GM06990 (cell line): Measurements from ENCODE around the gene SRGAP3.

Experiments
- DNase-seq: peaks from one replicate; pipeline ENCODE4 v3.0.0-alpha.2; 2011; ENCODE audit not compliant: insufficient read length; ENCODE audit errors: extremely low read depth
- H3K27me3 ChIP-seq: replicated peaks from 2 replicates; pipeline ENCODE4 v1.6.0; 2011; ENCODE audit warnings: low read length; ENCODE audit not compliant: control insufficient read depth, insufficient read depth
- H3K36me3 ChIP-seq: 2 replicates; pipeline ENCODE4 v1.5.1; 2011; ENCODE audit warnings: low read length; ENCODE audit not compliant: control insufficient read depth, insufficient read depth
- H3K4me3 ChIP-seq: replicated peaks from 2 replicates; pipeline ENCODE4 v1.5.1; 2011; ENCODE audit warnings: low read depth, mild to moderate bottlenecking, control low read depth, low read length
- TF ChIP-seq, protein P1 (sequence below): IDR thresholded peaks from 2 replicates; pipeline ENCODE4 v1.5.1; 2011; ENCODE audit warnings: low read length, control low read depth, mild to moderate bottlenecking, inconsistent platforms; ENCODE audit not compliant: insufficient read depth, poor library complexity, severe bottlenecking

The SRGAP3 gene

DNA sequence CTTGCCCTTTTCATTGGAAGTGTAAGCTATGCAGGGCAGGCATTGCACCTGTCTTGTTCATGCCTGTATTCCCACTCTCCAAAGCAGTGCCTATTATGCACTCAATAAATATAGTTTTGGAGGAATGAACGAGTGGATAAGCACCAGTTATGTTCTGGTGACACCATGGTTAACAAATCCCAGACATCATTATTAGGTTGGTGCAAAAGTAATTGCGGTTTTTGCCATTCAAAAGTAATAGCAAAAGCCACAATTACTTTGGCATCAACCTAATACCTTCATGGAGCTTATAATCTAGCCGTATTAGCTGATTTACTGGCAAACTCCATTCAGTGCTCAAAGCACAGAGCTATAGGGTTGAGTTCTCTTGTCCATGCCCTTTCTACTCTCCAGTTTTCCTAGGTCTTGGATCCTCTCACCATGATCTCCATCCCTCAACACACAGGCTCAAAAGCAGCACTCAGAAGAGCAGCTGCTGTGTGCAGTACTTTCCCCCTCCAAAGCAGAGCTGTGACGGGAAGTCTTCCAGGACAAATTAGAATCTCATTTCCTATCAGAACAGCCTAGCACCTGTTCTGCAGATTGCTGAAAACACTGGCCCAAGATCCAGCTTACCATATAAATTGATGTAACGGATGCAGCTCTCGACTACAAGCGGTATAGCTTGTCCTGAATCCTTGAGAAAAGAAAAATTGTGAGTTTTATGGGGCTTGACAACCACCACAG is 223.0 kb downstream of the SRGAP3 start:
- H3K27me3 ChIP-seq = no peaks in the 10 kb centered on the region
- DNase-seq = no peak
- H3K4me3 ChIP-seq = no peak overlapping the region
- H3K36me3 ChIP-seq = no peaks in the 10 kb centered on the region; the same call in 1 of the 2 replicates
- TF ChIP-seq, protein P1, sequence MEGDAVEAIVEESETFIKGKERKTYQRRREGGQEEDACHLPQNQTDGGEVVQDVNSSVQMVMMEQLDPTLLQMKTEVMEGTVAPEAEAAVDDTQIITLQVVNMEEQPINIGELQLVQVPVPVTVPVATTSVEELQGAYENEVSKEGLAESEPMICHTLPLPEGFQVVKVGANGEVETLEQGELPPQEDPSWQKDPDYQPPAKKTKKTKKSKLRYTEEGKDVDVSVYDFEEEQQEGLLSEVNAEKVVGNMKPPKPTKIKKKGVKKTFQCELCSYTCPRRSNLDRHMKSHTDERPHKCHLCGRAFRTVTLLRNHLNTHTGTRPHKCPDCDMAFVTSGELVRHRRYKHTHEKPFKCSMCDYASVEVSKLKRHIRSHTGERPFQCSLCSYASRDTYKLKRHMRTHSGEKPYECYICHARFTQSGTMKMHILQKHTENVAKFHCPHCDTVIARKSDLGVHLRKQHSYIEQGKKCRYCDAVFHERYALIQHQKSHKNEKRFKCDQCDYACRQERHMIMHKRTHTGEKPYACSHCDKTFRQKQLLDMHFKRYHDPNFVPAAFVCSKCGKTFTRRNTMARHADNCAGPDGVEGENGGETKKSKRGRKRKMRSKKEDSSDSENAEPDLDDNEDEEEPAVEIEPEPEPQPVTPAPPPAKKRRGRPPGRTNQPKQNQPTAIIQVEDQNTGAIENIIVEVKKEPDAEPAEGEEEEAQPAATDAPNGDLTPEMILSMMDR = no peak

DNA sequence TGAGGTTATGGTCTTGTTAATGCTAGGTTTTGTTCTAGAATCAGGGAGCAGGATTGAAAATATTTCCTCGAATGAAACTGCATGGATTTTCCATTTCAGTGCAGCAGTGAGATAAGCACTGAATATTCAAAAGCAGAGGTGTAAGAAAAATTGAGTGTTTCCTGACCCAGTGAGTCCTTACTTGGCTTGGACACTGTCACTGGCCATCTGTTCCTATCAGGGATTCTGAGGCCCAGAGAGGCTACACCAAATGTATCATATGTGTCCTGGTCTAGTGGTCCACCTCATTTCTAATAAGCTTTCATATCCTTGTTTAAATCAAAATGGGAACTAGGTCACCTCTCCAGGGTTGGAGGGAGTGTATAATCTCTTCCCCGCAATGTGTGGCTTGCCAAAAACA is 225.1 kb downstream of the SRGAP3 start:
- Histone ChIP-seq H3K36me3 (no peaks in the 10 kb centered on the region; the same call in 1 of the 2 replicates), H3K4me3 (no peak overlapping the region), H3K27me3 (no peaks in the 10 kb centered on the region)
- TF ChIP-seq, protein P1 = no peak
- DNase-seq = no peak

DNA sequence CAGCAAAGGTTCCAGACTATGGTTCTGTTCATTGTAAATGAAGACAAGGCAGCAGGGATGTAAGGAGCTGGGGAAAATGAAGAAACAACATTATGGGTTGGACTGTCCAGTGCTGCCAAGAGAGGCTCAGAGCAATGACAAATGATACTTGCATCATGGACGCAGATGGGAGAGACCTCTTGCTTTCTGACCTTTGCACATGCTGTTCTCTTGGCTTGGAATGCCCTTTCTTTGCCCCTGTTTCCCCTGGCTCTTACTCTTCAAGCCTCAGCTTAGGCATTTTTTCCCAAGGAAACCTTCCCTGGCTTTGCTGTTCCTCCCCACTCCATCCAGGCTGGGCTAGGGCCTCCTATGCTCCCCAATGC is 226.2 kb downstream of the SRGAP3 start:
- DNase-seq = no peak
- no peaks in the 10 kb centered on the region for H3K27me3 ChIP-seq
- H3K36me3 ChIP-seq = no peaks in the 10 kb centered on the region; the same call in 1 of the 2 replicates
- H3K4me3 ChIP-seq = no peak overlapping the region
- TF ChIP-seq, protein P1 = no peak

DNA sequence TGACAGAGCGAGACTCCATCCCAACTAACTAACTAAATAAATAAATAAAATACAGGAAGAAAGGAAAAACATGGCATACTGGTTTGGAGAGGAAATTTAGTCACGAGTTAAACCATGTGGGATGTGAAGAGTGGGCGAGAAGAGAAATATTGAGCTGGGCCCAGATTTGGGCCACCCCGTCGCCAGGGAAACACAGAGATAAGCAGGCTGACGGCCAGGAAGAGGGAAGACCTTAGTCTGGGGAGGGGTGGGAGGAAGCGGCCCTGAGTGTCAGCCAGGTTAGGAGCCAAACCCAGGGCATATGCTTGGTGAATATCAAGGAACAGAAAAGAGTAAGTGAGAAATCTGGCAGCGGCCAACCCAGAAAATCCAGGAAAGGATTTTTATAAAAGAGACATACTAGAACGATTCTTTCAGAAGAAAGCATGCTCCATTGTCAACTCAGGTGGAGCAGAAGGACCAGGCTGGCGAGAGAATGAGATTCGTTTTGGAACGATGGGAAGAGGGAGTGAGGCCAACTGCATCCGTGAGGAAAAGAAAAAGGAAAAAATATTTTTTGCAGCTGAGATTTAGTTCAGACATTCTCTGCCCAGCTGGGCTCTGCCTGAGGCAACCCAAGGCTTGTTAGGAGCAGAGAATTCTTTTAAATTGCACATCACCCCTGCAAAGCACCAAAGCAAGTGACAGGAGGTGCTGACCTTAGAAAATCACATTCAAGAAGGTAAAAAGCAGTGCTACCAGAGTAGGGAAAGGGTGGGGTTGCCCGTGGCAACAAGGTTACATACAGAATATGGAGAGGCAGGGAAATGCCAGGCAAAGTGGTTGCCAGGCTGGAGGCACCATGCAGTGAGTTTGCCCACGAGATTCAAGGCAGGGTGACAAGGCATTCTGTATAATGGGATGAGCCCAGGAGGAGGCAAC is 226.9 kb downstream of the SRGAP3 start:
- TF ChIP-seq, protein P1 = no peak
- Histone ChIP-seq H3K27me3 (no peaks in the 10 kb centered on the region), H3K36me3 (no peaks in the 10 kb centered on the region; the same call in 1 of the 2 replicates), H3K4me3 (no peak overlapping the region)
- no peak for DNase-seq

DNA sequence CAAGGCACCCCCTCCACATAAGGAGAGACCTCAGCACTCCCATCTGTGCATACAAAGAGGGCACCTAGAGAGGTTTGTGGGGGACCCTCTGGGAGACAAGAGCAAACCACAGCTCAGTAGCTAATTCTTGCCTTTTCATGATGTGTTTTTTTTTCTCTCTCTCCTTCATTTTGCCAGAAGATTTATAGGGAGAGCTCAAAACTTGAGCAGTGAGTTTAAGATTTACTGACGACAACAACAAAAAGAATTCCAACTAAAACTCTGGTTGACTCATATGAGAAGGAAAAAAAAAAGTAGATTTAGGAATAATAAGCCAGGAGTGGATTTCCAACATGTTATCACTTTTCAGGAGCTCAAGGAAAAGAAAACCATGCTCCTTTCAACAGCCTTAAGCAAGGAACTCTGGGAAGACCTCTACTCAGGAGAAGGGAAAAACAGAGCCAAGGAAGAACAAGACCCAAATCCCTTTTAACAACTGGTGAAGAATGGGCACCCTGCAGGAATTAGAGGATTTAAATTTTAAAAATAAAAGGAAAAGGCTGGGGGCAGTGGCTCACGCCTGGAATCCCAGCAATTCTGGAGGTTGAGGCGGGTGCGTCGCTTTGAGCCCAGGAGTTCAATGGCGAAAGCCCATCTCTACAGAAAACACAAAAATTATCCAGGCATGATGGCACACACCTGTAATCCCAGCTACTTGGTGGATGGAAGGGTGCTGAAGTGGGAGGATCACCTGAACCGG is 228.0 kb downstream of the SRGAP3 start:
- Histone ChIP-seq H3K4me3 (no peak overlapping the region), H3K27me3 (no peaks in the 10 kb centered on the region), H3K36me3 (no peaks in the 10 kb centered on the region; the same call in 1 of the 2 replicates)
- DNase-seq = no peak
- TF ChIP-seq, protein P1 = no peak
